Raji (cell line): ENCODE data around the gene ZNF200.

ENCODE experiments used
- POLR2A ChIP-seq: IDR thresholded peaks from 2 replicates; pipeline ENCODE4 v1.6.1; 2011; ENCODE audit warnings: low read depth, low read length, control low read depth; ENCODE audit not compliant: insufficient read depth

The ZNF200 gene, protein sequence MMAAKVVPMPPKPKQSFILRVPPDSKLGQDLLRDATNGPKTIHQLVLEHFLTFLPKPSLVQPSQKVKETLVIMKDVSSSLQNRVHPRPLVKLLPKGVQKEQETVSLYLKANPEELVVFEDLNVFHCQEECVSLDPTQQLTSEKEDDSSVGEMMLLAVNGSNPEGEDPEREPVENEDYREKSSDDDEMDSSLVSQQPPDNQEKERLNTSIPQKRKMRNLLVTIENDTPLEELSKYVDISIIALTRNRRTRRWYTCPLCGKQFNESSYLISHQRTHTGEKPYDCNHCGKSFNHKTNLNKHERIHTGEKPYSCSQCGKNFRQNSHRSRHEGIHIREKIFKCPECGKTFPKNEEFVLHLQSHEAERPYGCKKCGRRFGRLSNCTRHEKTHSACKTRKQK

DNA sequence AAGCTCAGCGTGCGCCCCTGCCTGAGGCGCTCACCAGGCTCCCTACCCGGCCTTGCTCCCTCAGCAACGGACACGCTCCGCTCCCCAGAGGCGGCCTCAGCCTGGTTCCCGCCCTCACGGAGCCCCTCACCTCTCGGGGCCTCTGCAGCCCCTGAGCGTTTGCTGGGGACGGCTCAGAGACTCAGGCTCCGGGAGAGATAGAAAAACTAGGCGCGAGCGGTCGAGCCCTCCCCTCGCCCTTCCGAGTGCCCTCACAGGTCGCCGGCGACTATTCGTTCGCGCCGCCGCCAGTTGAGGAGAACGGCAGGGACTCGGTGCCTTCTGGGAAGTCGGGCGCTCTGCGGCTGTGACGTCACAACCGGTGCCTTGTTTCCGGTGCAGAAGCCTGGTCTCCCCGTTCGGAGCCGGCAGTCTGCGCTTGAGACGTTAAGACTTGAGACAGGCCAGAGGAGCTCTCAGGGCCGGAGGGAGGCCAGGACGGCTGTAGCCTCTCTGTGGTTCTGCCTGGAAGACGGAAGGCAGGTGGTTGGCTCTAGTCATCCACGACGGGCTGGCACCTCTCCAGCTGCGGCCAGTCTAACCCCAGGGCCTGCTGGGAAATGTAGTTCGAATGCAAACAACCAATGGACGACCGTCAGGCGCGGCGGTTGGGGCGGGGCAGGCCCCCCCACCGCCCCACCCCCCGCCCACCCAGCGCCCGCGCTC lies at the start of gene ZNF200:
TSS of gene ZNF200 (minus strand) at position 302 of the 705 bp plus-strand sequence. CDS start 1,403 bp downstream, outside the sequence.
- peak; percentile 90 for TF ChIP-seq POLR2A

DNA sequence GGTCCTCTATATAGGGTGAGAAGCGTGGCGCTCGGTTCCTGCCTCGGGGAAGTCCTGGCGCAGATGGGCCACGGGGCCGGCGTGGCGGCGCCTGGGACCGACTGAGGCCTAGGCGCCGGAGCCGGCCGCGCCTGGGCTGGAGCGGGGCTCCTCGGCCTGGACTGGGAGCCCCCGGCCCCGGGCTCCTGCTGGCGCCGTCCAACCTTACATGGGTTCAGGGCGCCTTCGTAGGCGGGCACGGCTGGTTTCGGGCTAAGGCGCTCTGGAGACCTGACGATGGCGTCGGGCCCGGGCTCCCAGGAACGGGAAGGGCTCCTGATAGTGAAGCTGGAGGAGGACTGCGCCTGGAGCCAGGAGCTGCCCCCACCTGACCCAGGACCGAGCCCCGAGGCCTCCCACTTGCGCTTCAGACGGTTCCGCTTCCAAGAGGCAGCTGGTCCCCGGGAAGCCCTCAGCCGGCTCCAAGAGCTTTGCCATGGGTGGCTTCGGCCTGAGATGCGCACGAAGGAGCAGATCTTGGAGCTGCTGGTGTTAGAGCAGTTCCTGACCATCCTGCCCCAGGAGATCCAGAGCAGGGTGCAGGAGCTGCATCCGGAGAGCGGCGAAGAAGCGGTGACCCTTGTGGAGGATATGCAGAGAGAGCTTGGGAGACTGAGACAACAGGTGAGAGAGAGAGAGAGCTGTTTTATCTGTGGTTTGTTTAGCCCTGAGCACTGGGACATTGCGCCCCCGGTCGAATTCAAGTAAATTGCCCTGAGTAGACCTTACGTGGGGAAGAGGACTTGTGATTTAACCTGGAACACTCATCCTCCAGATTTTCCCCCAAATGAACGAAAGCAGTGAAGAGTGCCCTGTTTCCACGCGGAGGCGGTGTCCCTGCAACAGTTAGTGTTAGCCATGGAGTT lies 48.8 kb upstream of the ZNF200 start:
- TF ChIP-seq POLR2A = no peak

DNA sequence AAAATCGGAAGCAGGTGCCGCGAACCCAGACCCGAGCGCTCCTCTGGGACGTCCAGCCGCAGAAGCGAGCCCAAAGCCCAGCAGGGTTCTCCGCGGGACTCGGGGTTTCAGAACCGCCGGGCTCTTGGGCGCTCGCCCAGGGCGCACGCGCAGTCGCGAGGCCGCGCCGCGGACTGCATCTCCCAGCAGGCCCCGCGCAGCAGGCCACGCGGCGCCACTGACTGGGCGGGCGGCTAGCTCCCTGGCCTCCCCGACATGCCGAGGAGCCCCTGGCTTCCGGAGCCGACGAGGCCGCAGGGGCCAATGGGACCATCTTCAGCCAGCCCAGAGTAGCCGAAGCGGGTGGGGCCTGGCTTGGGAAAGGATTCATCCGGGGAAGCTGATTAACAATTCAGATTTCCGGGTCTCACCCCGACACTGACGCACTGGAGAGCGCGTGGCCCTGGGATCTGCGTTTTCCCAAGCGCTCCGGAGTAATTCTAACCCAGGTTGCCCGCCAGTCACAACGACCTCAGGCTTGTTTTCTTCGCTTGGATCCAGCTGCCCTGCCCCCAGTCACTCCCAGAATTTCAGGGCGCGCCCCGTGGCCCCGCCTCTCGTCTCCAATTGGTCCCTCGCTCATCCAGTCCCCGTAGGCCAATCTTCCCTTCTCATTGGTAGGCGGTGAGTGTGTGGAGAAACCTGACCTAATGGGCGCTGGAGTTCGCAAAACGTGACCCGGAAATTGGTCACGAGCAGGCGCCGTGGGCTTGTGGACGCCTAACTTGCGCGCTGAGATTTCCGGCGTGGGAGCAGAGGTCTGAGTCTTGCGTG lies 48.0 kb upstream of the ZNF200 start, which contains the start of gene ZNF263:
TSS of gene ZNF263 (plus strand) at position 762 of the 813 bp plus-strand sequence. CDS start 328 bp downstream, outside the sequence.
- peak; percentile 81 for TF ChIP-seq POLR2A

DNA sequence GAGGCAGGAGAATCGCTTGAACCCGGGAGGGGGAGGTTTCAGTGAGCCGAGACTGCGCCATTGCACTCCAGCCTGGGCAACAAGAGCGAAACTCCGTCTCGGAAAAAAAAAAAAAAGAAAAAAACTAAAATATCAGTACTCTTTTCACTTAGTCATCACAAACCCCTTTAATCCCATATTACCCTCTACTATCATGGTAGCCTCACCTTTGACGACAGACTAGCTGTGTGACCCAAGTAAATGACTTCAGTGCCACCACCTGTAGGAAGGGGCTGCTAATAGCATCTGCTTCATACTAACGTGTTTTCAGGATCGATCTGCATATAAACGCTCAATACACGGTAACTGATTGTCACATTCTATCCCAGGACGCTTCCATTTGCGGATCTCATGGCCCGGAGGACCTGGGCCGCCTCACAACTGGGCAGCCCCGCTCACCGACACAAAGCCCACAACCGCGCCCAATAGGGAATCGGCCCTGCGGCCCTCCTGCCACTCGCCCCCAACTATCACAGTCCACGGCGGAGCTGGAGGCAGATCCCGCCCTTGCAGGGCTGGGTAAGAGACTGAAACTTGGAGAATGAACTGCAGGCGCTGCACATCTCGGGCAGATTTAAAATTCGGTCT lies 47.3 kb upstream of the ZNF200 start:
- TF ChIP-seq POLR2A = no peak

DNA sequence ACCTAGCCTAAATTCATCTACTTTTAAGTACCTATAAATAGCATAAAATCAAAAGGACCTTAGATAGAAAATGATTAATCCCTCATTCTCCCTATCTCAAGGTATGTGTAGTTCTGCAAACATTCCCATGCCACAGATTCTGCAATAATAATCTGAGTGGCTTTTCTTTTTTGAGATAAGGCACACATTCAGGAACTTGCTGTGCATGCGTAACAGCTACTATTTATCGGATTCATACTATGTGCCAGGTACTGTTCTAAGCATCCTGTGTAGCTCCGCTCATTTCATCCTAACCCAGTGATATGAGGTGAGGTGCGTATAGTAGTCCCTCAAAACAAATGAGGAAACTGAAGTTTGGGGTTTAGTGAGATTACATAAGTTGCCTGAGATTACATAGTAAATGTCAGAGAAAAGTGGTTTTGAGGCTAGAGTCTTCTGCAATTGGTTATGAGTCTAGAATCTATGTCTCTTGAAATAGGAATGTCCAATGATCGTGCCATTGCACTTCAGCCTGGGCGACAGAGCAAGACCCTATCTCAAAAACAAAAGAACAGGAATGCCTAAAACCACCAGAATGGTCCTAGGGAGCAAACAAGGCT lies 46.4 kb upstream of the ZNF200 start:
- no peak for TF ChIP-seq POLR2A

DNA sequence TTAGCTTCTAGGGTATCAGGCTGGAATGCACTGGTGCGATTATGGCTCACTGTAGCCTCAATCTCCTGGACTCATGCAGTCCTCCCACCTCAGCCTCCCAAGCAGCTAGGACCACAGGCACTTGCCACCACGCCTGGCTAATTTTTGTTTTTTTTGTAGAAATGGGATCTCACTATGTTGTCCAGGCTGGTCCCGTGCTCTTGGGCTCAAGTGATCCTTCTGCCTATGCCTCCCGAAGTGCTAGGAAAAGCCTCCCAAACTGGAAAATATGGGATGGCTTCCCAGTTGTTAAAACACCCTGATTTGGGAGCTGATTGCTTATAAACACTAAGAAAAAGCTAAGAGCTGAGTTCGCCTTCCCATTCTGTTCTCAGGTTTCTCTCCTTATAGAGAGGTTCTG lies 41.7 kb upstream of the ZNF200 start:
- TF ChIP-seq POLR2A = no peak

DNA sequence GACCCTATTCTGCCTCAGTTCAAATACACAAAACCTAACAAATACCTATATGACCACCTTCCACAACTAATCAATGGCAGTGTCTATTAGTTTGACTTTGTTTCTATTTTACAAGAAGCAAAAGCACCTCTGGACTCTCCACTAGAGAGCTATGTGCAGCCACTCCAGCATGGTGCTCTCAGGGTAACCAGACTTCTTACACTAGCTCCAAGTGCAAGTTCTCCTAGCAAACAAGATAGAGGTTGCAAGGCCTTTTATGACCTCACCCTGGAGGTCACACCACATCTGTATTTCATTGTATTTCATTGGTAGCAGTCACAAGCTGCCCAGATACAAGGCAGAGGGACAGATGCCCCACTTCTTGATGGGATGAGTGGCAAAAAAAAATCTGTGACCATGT lies 40.0 kb upstream of the ZNF200 start:
- TF ChIP-seq POLR2A = no peak

DNA sequence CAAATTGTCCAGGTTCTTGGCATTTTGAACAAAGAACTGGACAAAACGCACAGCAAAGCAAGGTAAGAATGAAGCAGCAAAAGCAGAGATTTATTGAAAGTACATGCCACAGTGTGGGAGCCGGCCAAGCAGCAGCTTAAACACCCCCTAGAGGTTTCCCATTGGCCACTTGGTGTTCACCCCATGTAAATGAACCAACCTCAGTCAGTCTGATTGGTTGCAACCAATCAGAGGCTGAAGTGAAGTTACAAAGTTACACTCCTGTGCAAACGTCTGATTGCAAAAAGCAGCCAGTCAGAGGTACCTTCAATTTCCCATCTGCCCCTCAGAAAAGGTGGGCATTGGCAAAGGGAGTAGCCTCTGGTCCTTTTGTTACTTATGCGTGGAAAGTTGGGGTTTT lies 39.5 kb upstream of the ZNF200 start:
- TF ChIP-seq POLR2A = peak; percentile 83

DNA sequence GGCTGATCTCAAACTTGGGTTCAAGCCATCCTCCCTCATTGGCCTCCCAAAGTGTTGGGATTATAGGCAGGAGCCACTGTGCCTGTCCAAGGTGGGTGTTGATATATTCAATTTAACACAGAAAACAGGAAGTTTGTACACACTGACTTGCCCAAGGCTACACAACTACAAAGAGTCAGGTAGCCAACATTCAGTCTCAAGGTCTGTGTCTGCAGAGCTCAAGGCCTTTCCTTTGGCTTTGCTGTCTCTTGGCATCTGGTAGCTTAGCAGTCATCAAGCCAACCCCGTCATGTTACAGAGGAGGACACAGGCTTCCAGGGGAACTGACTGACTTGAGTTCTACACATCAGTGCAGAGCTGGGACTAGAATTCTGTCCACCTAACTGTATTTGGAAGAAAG lies 33.3 kb upstream of the ZNF200 start:
- no peak for TF ChIP-seq POLR2A

DNA sequence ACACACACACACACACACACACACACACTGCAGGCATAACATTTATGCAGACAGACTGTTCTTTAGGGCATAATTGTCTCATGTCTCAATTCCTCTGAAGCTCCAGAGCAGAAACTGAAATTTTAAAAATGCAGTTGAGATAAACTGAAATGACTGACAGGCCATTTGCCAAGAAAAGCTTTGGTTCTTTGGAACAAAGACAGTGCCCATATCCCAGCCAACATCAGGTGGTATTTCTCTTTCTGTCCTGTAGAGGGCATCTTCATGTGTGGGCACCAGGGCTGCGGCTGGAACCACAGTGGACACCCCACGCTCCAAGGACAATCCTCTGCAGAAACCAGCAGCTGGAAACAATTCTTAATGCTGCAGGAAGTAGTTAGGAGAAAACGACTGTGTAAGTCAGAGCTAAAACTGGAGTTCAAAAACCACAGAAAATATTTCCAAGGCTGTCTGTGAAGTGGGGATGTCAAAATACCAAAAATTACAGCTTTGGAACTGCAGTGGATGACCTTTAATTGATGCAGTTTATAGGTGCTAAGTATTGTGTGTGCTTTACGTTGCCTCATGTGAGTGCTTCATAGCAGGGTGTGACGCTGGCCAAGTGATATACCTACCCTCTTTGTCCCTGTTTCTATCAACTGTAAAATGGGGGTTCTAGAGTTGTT lies 32.0 kb upstream of the ZNF200 start:
- TF ChIP-seq POLR2A = no peak

DNA sequence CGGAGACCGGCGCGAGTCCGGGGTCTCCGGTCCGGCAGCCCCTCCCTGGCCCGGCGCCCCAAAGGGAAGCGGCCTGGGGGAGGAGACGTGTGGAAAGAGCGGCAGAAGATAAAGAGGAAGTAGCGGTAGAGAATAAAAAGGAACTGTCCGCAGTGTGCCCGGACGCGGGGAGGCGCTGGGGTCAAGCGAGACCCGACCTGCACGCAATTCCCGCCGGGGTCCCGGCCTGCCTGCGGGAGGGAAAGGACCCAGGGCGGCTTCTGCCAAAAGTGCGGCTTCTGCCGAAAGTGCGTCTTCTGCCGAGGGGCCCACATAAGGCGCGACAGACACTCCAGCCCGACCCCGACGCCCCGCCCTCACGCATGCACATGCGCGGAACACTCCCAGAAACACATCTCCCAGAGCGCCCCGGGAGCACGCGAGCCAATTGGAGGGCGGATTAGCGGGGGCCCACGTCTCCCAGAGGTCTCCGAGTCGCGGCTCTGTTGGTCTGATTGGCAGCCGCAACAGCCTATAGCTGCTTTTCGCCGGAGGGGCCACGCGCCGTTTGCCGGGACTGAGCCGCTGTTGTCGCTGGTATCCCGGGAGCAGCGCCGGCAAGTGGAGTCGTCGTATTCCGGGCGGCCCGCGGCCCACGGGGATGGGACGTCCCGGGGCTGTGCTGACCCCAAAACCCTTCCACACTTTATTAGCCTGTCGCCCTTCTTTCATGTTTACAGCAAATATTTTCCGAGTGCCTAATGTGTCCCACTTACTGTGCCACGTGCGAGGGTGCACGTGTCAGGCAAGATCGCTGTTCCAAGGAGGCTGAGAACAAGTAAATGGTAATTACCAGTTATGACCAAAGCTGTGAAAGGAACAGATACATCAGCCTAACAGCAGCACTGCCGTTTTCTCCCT lies 29.4 kb upstream of the ZNF200 start:
- TF ChIP-seq POLR2A = peak; percentile 83

DNA sequence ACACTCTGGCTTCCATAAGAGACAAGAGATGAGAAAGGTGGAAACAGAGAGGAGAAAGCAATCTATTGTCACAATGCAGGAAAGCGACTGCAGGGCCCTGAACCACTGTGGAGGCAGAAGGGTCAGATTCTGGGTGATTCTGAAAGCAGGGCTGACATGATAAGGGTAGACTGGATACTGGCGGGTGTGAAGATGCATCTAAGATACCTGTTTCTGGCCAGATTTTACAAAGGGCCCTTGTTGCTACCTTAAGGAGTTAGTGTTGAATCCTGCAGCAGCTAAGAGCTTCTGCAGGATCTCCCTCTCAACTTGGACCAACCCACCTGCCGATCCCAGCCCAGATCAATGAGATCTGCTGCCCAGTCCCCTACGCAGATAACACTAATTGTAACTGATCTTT lies 27.6 kb upstream of the ZNF200 start:
- no peak for TF ChIP-seq POLR2A
